G401 (cell line): ENCODE results near the gene TCF4. TPM values are rescaled to one million over a fixed set of nuclear protein-coding genes. Genes with fewer than 3 reads are reported as not detected.

Experiments
- DNase-seq: peaks from one replicate; pipeline ENCODE4 v3.0.0-alpha.2; 2015; ENCODE audit warnings: low spot score
- in situ Hi-C: cut with HindIII; loops from 2 replicates; pipeline ENCODE4 v1.10.0; 2016; ENCODE audit warnings: low sequenced_read_pairs, mixed read lengths
- total RNA-seq: library from RNA; depleted of rRNA; stranded (reverse); fragments of >200 nt; shearing (Covaris generic); gene quantifications from 2 replicates; pipeline ENCODE4 v1.2.3, GENCODE V29; 2014

The TCF4 gene
- total RNA-seq, 1 experiment from 2014 or later, result 6.8 TPM

GRCh38 chr18:55382277-55382805 is 205.7 kb downstream of the TCF4 start:
- DNase-seq, result no peak
- in situ Hi-C loops, result no loop called here

DNA sequence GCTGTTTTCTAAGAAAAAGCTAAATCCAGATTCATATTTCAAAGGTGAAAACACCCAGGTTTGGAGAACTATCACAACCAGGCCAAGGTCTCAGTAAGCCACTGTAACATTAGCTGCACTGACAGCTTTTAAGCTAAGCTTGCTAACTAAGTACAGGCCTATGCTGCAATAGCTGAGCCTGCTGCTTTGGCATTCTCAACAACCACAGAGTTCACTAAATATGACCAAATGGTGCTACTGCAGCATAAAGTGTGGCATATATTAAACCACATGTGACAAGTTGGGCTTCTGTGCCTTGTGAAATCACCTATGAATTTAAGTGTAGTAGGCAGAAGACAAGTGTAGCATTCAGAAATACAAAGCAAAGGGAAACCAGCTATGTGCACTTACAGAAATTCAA is 206.7 kb downstream of the TCF4 start:
- in situ Hi-C loops, result no loop called here
- no peak for DNase-seq

- no peak for DNase-seq
- in situ Hi-C loops, result no loop called here
Measured at GRCh38 chr18:55380589-55380988, 207.4 kb downstream of the TCF4 start.

DNA sequence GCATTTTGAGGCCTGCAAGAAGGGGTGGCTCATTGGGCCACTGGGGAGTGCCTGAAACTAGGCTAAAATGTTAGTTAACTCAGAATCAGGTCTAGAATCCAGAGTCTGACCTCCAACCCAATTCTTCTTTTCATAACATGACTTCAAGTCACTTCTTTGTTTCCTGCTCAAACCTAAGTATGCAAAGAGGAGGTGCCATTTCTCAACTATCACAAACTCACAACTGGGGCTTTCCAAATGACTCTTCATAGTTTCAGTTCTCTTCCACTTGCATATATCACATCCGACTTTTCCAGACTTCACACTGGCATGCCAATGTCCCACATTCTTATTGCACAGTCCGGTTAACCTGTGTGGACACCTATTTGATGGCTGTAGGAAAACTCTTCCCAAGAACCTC is 211.6 kb downstream of the TCF4 start:
- no peak for DNase-seq
- in situ Hi-C loops, result no loop called here

- in situ Hi-C loops, result no loop called here
- DNase-seq, result no peak
Measured at GRCh38 chr18:55375930-55376329, 212.1 kb downstream of the TCF4 start.

- no peak for DNase-seq
- in situ Hi-C loops, result no loop called here
Measured at GRCh38 chr18:55374741-55375140, 213.3 kb downstream of the TCF4 start.

DNA sequence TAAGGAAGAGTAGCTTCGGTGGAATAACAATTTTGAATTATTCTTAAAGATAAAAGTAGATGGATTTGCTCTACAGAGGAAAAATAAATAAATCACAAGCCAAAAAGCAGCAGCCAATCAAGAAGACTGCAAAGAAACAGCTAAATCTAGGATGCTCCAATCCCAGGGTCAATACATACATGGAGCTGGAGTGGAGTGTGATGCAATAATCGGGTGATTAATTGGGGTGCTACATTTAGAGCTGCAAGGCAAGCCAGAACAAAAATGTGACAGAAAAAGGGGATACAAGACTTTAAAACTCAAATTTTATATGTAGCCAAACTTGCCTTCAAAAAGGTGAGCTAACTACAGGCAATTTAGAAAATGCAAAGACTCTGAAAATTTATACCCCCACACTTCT is 215.8 kb downstream of the TCF4 start:
- in situ Hi-C loops, result no loop called here
- no peak for DNase-seq

- no peak for DNase-seq
- in situ Hi-C loops, result no loop called here
Measured at GRCh38 chr18:55370936-55371335, 217.1 kb downstream of the TCF4 start.

DNA sequence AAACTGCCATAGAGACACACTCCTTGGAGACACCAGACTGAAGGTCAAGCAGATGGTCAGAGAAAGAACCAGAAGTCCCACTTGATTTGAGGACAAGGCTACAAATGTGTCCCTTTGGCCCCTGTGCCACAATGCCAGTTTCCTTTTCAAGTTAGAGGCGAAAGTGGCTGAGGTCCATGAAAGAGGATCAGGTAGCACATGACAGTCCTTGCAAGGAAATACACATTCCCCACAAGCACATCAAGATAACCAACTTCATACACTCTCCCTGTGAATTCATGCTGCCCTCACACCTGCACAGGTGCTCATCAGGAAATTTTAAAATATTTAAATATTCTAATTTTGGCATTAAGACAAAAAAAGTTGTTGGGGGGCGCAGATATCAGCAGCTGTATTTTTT is 218.6 kb downstream of the TCF4 start:
- DNase-seq, result peak; percentile 35
- in situ Hi-C loops, result no loop called here

DNA sequence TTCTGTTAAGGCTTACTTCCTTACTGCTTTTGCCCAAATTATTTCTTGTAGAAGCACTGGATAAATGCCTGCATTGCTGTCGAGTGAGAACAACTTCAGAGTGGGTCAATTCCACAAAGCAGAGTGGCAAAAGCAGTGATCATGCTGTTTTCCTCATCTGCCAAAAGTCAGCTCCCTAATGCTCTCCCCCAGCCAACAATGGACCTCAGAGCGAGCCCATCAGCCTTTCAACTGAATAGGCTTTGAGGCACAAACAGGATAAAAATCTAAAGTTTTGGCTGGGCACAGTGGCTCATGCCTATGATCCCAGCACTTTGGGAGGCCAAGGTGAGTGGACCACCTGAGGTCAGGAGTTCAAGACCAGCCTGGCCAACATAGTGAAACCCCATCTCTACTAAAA is 222.7 kb downstream of the TCF4 start:
- in situ Hi-C loops, result no loop called here
- peak; percentile 35 for DNase-seq

- DNase-seq, result no peak
- in situ Hi-C loops, result no loop called here
Measured at GRCh38 chr18:55362303-55362702, 225.7 kb downstream of the TCF4 start.

GRCh38 chr18:55361492-55362250 is 226.3 kb downstream of the TCF4 start:
- DNase-seq, result no peak
- in situ Hi-C loops, result no loop called here

GRCh38 chr18:55360061-55360460 is 227.9 kb downstream of the TCF4 start:
- DNase-seq, result no peak
- in situ Hi-C loops, result no loop called here

GRCh38 chr18:55356815-55357214 is 231.2 kb downstream of the TCF4 start:
- in situ Hi-C loops, result no loop called here
- DNase-seq, result no peak

DNA sequence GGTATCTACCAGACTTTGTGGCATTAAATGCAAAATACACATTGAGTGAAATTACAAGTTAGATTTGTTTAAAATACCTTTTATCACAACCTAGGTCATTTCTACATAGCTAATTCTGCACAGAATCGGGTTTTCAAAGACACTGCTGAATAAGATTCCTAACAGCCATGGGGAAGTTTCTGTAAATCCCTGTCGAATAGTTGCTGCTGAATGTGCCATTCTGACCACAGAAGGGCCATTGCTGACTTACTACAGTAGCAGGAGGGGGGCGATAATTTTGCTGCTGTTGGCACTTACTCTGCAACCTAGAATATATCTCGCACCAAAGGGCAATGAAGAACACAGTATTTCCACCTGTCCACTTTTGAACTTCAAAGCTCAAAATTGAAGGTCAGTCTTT is 232.8 kb downstream of the TCF4 start:
- in situ Hi-C loops, result no loop called here
- DNase-seq, result no peak

DNA sequence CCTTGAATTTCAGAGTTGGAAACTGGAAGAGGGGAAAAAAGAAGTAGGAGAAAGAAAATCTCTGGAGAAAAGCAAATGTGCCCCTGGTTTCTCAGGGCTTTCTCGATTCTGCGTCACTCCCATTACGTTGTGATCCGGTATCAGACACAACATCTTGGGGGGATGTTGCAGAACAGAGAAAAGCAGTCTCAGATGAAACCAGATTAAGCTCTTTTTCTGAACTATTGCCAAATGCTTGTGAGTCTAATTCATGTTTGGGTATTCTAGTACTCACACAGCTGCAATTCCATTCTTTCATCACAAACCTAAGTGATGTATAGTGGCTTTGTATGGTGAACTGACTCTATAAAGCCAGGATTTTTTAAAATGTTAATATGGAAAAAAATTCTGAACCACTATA is 233.2 kb downstream of the TCF4 start:
- DNase-seq, result no peak
- in situ Hi-C loops, result no loop called here

DNA sequence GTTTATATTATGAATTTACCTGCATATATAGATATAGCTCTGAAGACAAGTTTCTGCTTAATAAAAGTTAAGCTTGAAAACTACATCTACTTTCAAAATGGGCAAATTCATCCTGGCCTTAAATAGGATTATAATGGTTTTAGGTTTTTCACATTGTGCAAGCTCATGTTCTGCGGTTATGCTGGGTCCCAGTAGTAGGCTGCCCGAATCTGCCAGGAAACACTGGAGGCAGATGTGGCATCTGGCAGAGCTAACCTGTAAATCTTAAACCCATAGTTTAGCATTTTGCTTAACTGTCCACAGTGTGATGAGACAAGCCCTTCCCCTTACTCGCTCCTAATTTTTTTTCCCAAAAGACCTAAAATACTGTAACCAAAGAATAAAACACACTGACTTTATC is 234.2 kb downstream of the TCF4 start:
- in situ Hi-C loops, result no loop called here

DNA sequence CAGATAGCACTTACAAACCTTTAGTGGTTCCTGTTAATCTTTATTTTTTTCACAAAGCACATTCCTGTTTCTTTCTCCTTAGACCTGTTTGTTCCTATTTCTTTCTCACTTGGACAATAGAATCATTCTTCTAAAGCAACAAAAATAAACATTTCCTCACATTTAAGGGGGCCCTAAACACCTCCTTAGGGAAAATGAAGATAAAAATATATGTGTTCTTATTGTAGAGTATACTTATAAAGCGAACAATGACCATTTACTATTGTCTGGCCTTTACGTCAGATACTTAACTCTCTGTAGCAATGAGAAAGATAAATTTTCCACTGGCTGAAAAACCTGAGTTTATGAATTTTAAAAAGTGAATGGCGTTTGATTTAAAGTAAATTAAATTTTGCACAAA is 234.6 kb downstream of the TCF4 start:
- no peak for DNase-seq
- in situ Hi-C loops, result no loop called here

More for the DNA sequence above, 234.2 kb downstream of the TCF4 start:
- DNase-seq, result no peak

DNA sequence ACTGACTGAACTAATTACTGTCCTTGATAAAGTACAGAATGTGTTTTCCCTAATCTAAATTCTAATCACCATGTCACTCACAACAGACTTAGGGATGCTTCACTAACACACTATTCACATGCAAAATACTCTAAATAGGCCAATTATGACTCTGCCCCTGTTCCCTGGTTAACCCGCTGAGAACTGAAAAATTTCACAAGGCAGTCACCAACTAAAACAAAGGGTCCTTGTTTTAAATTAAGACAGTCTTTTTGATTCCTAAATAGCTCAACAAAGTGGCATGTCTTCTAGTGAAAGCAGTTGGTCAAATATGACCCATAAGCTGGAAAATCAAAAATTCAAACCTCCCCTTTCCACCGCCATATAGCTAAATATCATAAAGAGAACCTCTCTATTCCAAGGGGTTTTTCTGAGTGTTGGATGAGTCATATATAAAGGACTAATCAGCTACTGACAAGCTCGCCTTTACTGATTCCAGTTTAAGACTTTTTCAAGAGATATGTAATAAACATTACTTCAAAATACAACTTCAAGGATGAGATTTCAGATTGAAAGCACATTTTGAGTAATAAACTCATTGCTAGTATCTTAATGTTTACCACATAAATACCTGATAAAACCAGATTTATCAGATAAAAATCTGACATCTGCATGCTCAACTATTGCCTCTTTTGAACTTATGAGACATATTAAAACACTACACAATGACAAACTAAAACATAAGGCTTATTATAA is 235.8 kb downstream of the TCF4 start:
- DNase-seq, result no peak
- in situ Hi-C loops, result no loop called here

- DNase-seq, result no peak
- in situ Hi-C loops, result no loop called here
Measured at GRCh38 chr18:55351241-55351691, 236.7 kb downstream of the TCF4 start.
